PFSK-1 (cell line): ENCODE data around the gene INSIG1.

Source experiments
- FOXP2 ChIP-seq: optimal IDR thresholded peaks from 2 replicates; pipeline ENCODE3; 2011; ENCODE audit warnings: borderline replicate concordance, control low read depth, inconsistent platforms; ENCODE audit not compliant: insufficient read depth; ENCODE audit errors: extremely low read length, extremely low read depth
- POLR2AphosphoS5 ChIP-seq: IDR thresholded peaks from 2 replicates; pipeline ENCODE4 v1.6.1; 2012; ENCODE audit warnings: low read depth, mild to moderate bottlenecking, control low read depth, low read length, moderate library complexity
- REST ChIP-seq, 2 experiments: IDR thresholded peaks; 2 replicates each; pipeline versions ENCODE4 v1.6.1 to v1.8.0; 2011 to 2012; ENCODE audit warnings: low read depth in 2 of 2, low read length in 2 of 2, control low read depth in 1 of 2, inconsistent platforms in 1 of 2, mild to moderate bottlenecking in 1 of 2, moderate library complexity in 1 of 2; ENCODE audit not compliant: insufficient read depth in 1 of 2
- SIN3A ChIP-seq: IDR thresholded peaks from 2 replicates; pipeline ENCODE4 v1.6.1; 2012; ENCODE audit warnings: mild to moderate bottlenecking, low read length, moderate library complexity, borderline replicate concordance; ENCODE audit not compliant: insufficient read depth
- TAF1 ChIP-seq: IDR thresholded peaks from 2 replicates; pipeline ENCODE4 v1.6.1; 2012; ENCODE audit warnings: low read length, control low read depth, borderline replicate concordance; ENCODE audit not compliant: insufficient read depth

DNA sequence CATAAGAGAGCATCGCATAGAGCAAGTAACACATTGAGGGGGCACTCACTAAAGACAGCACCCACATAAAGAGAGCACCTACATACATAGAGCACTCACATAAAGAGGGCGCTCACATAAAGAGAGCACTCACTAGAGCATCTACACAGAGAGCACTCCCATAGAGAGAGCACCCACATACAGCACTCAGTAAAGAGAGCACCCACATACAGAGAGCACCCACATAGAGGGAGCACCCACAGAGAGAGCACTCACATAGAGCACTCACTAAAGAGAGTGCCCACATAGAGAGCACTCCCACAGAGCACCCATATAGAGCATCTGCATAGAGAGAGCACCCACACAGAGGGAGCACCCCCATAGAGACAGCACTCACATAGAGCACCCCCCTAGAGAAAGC is 47.8 kb downstream of the INSIG1 start:
- no peak for TF ChIP-seq REST (IDR thresholded peaks at IDR 0.05; ENCODE audit: insufficient read depth in 1 of 2, low read depth in 2 of 2, low read length in 2 of 2)
- TF ChIP-seq TAF1: no peak
- TF ChIP-seq POLR2AphosphoS5: no peak
- no peak for TF ChIP-seq SIN3A
- TF ChIP-seq FOXP2: no peak
